H1 (cell line): ENCODE data around the gene TAS2R19.
"Not testable (repeated sequence)": the region's sequence is repeated elsewhere in the genome, so short reads cannot be mapped to it uniquely, and the experiment has no call there.

Source experiments
- EZH2 ChIP-seq: fragments of 200-600 bp; sonication (generic); IDR thresholded peaks from 2 replicates; pipeline ENCODE4 v1.7.1; 2012; ENCODE audit warnings: low read depth, mild to moderate bottlenecking, moderate library complexity, low read length, inconsistent platforms; ENCODE audit not compliant: severe bottlenecking
- SP4 ChIP-seq: IDR thresholded peaks from 2 replicates; pipeline ENCODE4 v1.6.1; 2012; ENCODE audit warnings: low read length, inconsistent platforms

DNA sequence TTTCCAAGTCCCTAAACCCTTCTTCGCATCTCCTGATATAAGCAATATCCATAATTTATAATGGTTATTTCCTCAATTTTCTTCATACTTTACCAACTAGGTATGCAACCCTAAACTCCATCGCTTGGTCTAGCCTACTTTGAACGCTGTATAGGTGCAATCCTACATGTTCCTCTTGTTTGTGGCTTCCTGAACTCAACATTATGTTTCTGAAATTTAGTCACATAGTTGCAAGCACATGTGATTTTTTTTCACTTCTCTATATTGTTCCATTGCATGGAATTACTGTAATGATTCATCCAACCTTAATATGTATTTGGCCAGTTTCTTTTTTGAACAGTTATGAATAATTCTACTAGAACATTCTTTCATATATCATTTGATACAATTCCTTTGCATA lies 11.5 kb upstream of the TAS2R19 start:
- not testable (repeated sequence) for TF ChIP-seq EZH2, SP4
